Naive B cell (primary cell): ENCODE measurements around the gene TOP3A. TPM values are rescaled to one million over a fixed set of nuclear protein-coding genes. Genes with fewer than 3 reads are reported as not detected.

Source experiments
- ATAC-seq, 2 donors: fragments of 150-1000 bp; cut with Tn5 transposase; 2 replicates each; pipeline ENCODE4 v1.10.0; 2021; ENCODE audit warnings: low read depth in 2 of 2, mild to moderate bottlenecking in 2 of 2, moderate library complexity in 2 of 2
- DNase-seq: peaks from one replicate; pipeline ENCODE4 v3.0.0; 2022
- H3K27ac Mint-ChIP-seq, 6 donors: one replicate each; pipeline ENCODE4 v1.8.0; 2020 to 2022; ENCODE audit warnings: mild to moderate bottlenecking in 6 of 6, mixed read lengths in 6 of 6, moderate library complexity in 5 of 6, inconsistent platforms in 2 of 6
- H3K27me3 Mint-ChIP-seq, 3 donors: one replicate each; pipeline ENCODE4 v1.8.0; 2021 to 2022; ENCODE audit warnings: mixed read lengths in 3 of 3, mild to moderate bottlenecking in 1 of 3
- H3K36me3 Mint-ChIP-seq, 2 donors: one replicate each; pipeline ENCODE4 v1.8.0; 2020 to 2022; ENCODE audit warnings: mixed read lengths in 2 of 2, inconsistent platforms in 1 of 2, mild to moderate bottlenecking in 1 of 2
- H3K4me1 Mint-ChIP-seq, 3 donors: one replicate each; pipeline ENCODE4 v1.8.0; 2020 to 2022; ENCODE audit warnings: mixed read lengths in 3 of 3, inconsistent platforms in 1 of 3, mild to moderate bottlenecking in 1 of 3, moderate library complexity in 1 of 3
- H3K4me3 Mint-ChIP-seq, 8 donors: one replicate each; pipeline ENCODE4 v1.8.0; 2020 to 2022; ENCODE audit warnings: mild to moderate bottlenecking in 8 of 8, mixed read lengths in 8 of 8, moderate library complexity in 8 of 8, inconsistent platforms in 2 of 8
- H3K9me3 Mint-ChIP-seq, 7 donors: one replicate each; pipeline ENCODE4 v1.8.0; 2020 to 2022; ENCODE audit warnings: mixed read lengths in 7 of 7, mild to moderate bottlenecking in 5 of 7, inconsistent platforms in 2 of 7, moderate library complexity in 1 of 7
- polyA plus RNA-seq, 6 donors: library from polyadenylated mRNA; unstranded; fragments of 300-500 nt; fragmentation: Illumina TruSeq; gene quantifications; one replicate each; pipeline ENCODE4 v1.2.3, GENCODE V29; 2021; ENCODE audit warnings: low read depth in 6 of 6

The TOP3A gene
- polyA plus RNA-seq, 6 donors from 2014 or later, result 5.2 to 20.1 (median 14.6) TPM

GRCh38 chr17:18260332-18261145, 54.3 kb downstream of the TOP3A start, which contains the start of gene MIEF2:
Gene MIEF2, plus strand, starts transcription at chr17:18260662. Its CDS starts 2,059 bp downstream, at chr17:18262721.
- Mint-ChIP-seq H3K4me1 (peaks cover 31 to 46% (median 44%) of the 10 kb centered on the region in 3 donors), H3K27ac (peak within 1 kb of the TSS; percentile 30 to 91 (median 68)), H3K27me3 (no peaks in the 10 kb centered on the region), H3K4me3 (peak within 1 kb of the TSS; percentile 75 to 93 (median 86)), H3K9me3 (no peaks in the 10 kb centered on the region), H3K36me3 (no peaks in the 10 kb centered on the region)
- DNase-seq (peak; percentile 91), ATAC-seq (peak; percentile 88)

GRCh38 chr17:18259621-18260331, 55.0 kb downstream of the TOP3A start:
- H3K4me3 Mint-ChIP-seq, result peak overlapping the region; percentile 75 to 93 (median 86)
- no peaks in the 10 kb centered on the region for H3K27me3 Mint-ChIP-seq
- no peak for ATAC-seq
- H3K9me3 Mint-ChIP-seq, result no peaks in the 10 kb centered on the region
- H3K27ac Mint-ChIP-seq, result peak overlapping the region; percentile 30 to 91 (median 62)
- H3K36me3 Mint-ChIP-seq, result no peaks in the 10 kb centered on the region
- H3K4me1 Mint-ChIP-seq, result peaks cover 31 to 46% (median 44%) of the 10 kb centered on the region in 3 donors
- no peak for DNase-seq

GRCh38 chr17:18258356-18259038, 56.3 kb downstream of the TOP3A start, which contains the start of gene FLII:
Gene FLII, minus strand, starts transcription at chr17:18258738. Its CDS starts 48 bp downstream, at chr17:18258690.
- no peaks in the 10 kb centered on the region for H3K36me3 Mint-ChIP-seq
- DNase-seq (peak; percentile 48), ATAC-seq (peak; percentile 40 to 49)
- no peaks in the 10 kb centered on the region for H3K9me3 Mint-ChIP-seq
- peak within 1 kb of the TSS; percentile 59 to 96 (median 92) for H3K27ac Mint-ChIP-seq
- H3K4me3 Mint-ChIP-seq, result peak within 1 kb of the TSS; percentile 93 to 99 (median 97)
- no peaks in the 10 kb centered on the region for H3K27me3 Mint-ChIP-seq
- H3K4me1 Mint-ChIP-seq, result peaks cover 31 to 50% (median 46%) of the 10 kb centered on the region in 3 donors

GRCh38 chr17:18257982-18258355, 56.8 kb downstream of the TOP3A start:
- no peaks in the 10 kb centered on the region for H3K36me3 Mint-ChIP-seq
- peak overlapping the region; percentile 88 to 99 (median 97) for H3K4me3 Mint-ChIP-seq
- H3K27ac Mint-ChIP-seq, result peak overlapping the region in 5 of 6 donors; percentile 79 to 92 (median 91)
- DNase-seq, result peak; percentile 60
- no peaks in the 10 kb centered on the region for H3K9me3 Mint-ChIP-seq
- peaks cover 27 to 50% (median 43%) of the 10 kb centered on the region in 3 donors for H3K4me1 Mint-ChIP-seq
- no peaks in the 10 kb centered on the region for H3K27me3 Mint-ChIP-seq
- ATAC-seq, result peak; percentile 42 to 48

- H3K9me3 Mint-ChIP-seq, result no peaks in the 10 kb centered on the region
- peak overlapping the region; percentile 88 to 99 (median 97) for H3K4me3 Mint-ChIP-seq
- peaks cover 25 to 47% (median 43%) of the 10 kb centered on the region in 3 donors for H3K4me1 Mint-ChIP-seq
- ATAC-seq (no peak), DNase-seq (no peak)
- H3K36me3 Mint-ChIP-seq, result no peaks in the 10 kb centered on the region
- H3K27me3 Mint-ChIP-seq, result no peaks in the 10 kb centered on the region
- H3K27ac Mint-ChIP-seq, result peak overlapping the region in 5 of 6 donors; percentile 79 to 92 (median 91)
These were observed 57.4 kb downstream of the TOP3A start for GRCh38 chr17:18257268-18257981.

GRCh38 chr17:18256776-18257175, 58.0 kb downstream of the TOP3A start:
- no peak for DNase-seq
- peak overlapping the region in 6 of 8 donors; percentile 88 to 99 (median 98) for H3K4me3 Mint-ChIP-seq
- H3K36me3 Mint-ChIP-seq, result no peaks in the 10 kb centered on the region
- peaks cover 20 to 41% (median 38%) of the 10 kb centered on the region in 3 donors for H3K4me1 Mint-ChIP-seq
- peak overlapping the region in 1 of 6 donors; percentile 92 for H3K27ac Mint-ChIP-seq
- no peaks in the 10 kb centered on the region for H3K9me3 Mint-ChIP-seq
- ATAC-seq, result no peak
- H3K27me3 Mint-ChIP-seq, result no peaks in the 10 kb centered on the region

- ATAC-seq, result no peak
- Mint-ChIP-seq H3K27me3 (no peaks in the 10 kb centered on the region), H3K27ac (no peak overlapping the region), H3K4me1 (peaks cover 17 to 37% (median 34%) of the 10 kb centered on the region in 3 donors), H3K9me3 (no peaks in the 10 kb centered on the region), H3K36me3 (no peaks in the 10 kb centered on the region), H3K4me3 (peak overlapping the region in 5 of 8 donors; percentile 39 to 88 (median 56))
- DNase-seq, result no peak
These were observed 58.4 kb downstream of the TOP3A start for GRCh38 chr17:18256351-18256750.

- peaks cover 0 to 10% of the 10 kb centered on the region in 2 donors for H3K36me3 Mint-ChIP-seq
- no peaks in the 10 kb centered on the region for H3K27me3 Mint-ChIP-seq
- no peak overlapping the region for H3K27ac Mint-ChIP-seq
- no peaks in the 10 kb centered on the region for H3K9me3 Mint-ChIP-seq
- ATAC-seq (no peak), DNase-seq (no peak)
- H3K4me1 Mint-ChIP-seq, result peaks cover 15 to 29% (median 27%) of the 10 kb centered on the region in 3 donors
- H3K4me3 Mint-ChIP-seq, result peak overlapping the region in 2 of 8 donors; percentile 6 to 88
These were observed 59.7 kb downstream of the TOP3A start for GRCh38 chr17:18254888-18255649.

GRCh38 chr17:18253947-18254821, 60.6 kb downstream of the TOP3A start:
- Mint-ChIP-seq H3K27me3 (no peaks in the 10 kb centered on the region), H3K4me1 (peaks cover 11 to 24% (median 22%) of the 10 kb centered on the region in 3 donors), H3K4me3 (peak overlapping the region in 1 of 8 donors; percentile 6), H3K9me3 (no peaks in the 10 kb centered on the region), H3K27ac (peak overlapping the region in 1 of 6 donors; percentile 93), H3K36me3 (peaks cover 0 to 12% of the 10 kb centered on the region in 2 donors)
- no peak for ATAC-seq
- DNase-seq, result no peak

- Mint-ChIP-seq H3K9me3 (no peaks in the 10 kb centered on the region), H3K4me1 (peaks cover 11 to 25% (median 19%) of the 10 kb centered on the region in 3 donors), H3K27ac (peak overlapping the region in 1 of 6 donors; percentile 14), H3K36me3 (peaks cover under 1 to 15% of the 10 kb centered on the region in 2 donors), H3K4me3 (no peak overlapping the region), H3K27me3 (no peaks in the 10 kb centered on the region)
- ATAC-seq, result no peak
- DNase-seq, result no peak
These were observed 61.5 kb downstream of the TOP3A start for GRCh38 chr17:18253187-18253884.

GRCh38 chr17:18252160-18252559, 62.6 kb downstream of the TOP3A start:
- H3K27me3 Mint-ChIP-seq, result no peaks in the 10 kb centered on the region
- ATAC-seq, result no peak
- H3K9me3 Mint-ChIP-seq, result no peaks in the 10 kb centered on the region
- H3K4me3 Mint-ChIP-seq, result no peak overlapping the region
- no peak for DNase-seq
- H3K4me1 Mint-ChIP-seq, result peaks cover 10 to 21% (median 17%) of the 10 kb centered on the region in 3 donors
- H3K27ac Mint-ChIP-seq, result no peak overlapping the region
- peaks cover 5 to 20% of the 10 kb centered on the region in 2 donors for H3K36me3 Mint-ChIP-seq
